Neutrophil (primary cell): ENCODE measurements around the gene MCRS1.

Experiments
- H3K27ac ChIP-seq: fragments of 200-600 bp; sonication (generic); 2 replicates; pipeline ENCODE4 v1.5.1; 2016; ENCODE audit warnings: mild to moderate bottlenecking, moderate library complexity
- H3K27me3 ChIP-seq: fragments of 200-600 bp; sonication (generic); 2 replicates; pipeline ENCODE4 v1.6.0; 2016; ENCODE audit warnings: mild to moderate bottlenecking
- H3K36me3 ChIP-seq: fragments of 200-600 bp; sonication (generic); 2 replicates; pipeline ENCODE4 v1.5.1; 2017
- H3K4me1 ChIP-seq, 2 experiments: fragments of 200-600 bp in 1 of 2; sonication (generic) in 1 of 2; 1 replicate in 1 of 2; 2 replicates in 1 of 2; pipeline versions ENCODE4 v1.5.1 to v1.6.1; 2013 to 2016; ENCODE audit warnings: low read depth in 1 of 2, low read length in 1 of 2, mild to moderate bottlenecking in 1 of 2, moderate library complexity in 1 of 2; ENCODE audit not compliant: control insufficient read depth in 1 of 2, insufficient read depth in 1 of 2
- H3K4me3 ChIP-seq, 2 experiments: fragments of 200-600 bp in 1 of 2; sonication (generic) in 1 of 2; 1 replicate in 1 of 2; 2 replicates in 1 of 2; pipeline ENCODE4 v1.5.1; 2013 to 2016; ENCODE audit warnings: low read depth in 1 of 2, low read length in 1 of 2, mild to moderate bottlenecking in 1 of 2, moderate library complexity in 1 of 2
- H3K9me3 ChIP-seq: fragments of 200-600 bp; sonication (generic); 2 replicates; pipeline ENCODE4 v1.5.1; 2016
- CTCF ChIP-seq: fragments of 200-600 bp; sonication (generic); IDR thresholded peaks from 2 replicates; pipeline ENCODE4 v1.5.1; 2016; ENCODE audit warnings: antibody characterized with exemption

MCRS1 gene

DNA sequence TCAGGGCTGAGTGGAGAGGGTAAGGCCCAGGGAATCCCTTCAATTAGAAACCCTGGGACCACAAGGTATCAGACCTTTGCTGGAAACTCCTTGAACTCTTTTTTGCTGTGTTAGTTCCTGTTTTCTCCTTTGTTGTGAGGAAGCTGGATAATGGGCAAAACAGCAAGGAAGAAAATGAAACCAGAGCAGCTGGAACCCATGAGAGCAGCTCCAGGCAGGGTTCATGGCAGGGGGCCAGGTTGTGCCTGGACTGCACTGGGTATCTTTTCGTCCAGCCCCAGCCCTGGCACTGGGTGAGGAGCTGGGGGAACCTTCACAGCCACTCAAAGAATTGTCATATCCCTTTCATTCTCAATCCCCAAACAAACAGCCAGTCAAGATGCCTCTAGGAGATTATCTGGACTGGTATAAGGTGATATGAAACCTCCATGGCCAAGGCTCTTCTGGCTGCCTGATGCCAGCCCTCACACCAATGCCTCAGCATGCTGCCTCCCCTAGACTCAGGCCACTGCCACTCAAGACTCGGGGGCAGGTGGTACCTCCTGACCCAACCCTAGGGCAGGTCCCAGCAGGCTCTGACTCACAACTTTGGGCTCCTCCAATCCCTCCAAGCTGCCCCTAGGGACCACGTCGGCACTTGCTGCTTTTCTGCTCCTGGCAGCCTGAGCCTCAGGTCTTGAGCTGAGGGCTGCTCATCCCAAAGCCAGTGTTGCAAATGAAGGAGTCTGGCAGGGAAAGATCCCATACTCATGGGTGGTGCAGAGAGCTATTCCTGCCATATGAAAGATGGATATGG is 21.0 kb upstream of the MCRS1 start:
- no peaks in the 10 kb centered on the region for H3K27me3 ChIP-seq
- H3K9me3 ChIP-seq = no peaks in the 10 kb centered on the region
- H3K27ac ChIP-seq = peak overlapping the region; percentile 30
- TF ChIP-seq CTCF = no peak
- no peaks in the 10 kb centered on the region for H3K36me3 ChIP-seq
- H3K4me1 ChIP-seq = peaks cover 4 to 6% of the 10 kb centered on the region in 2 experiments
- H3K4me3 ChIP-seq = no peak overlapping the region

GRCh38 chr12:49588281-49588680 is 20.3 kb upstream of the MCRS1 start:
- Histone ChIP-seq H3K27me3 (no peaks in the 10 kb centered on the region), H3K4me1 (peaks cover 4 to 6% of the 10 kb centered on the region in 2 experiments), H3K36me3 (no peaks in the 10 kb centered on the region), H3K27ac (peak overlapping the region; percentile 30), H3K4me3 (no peak overlapping the region), H3K9me3 (no peaks in the 10 kb centered on the region)
- TF ChIP-seq CTCF = no peak

DNA sequence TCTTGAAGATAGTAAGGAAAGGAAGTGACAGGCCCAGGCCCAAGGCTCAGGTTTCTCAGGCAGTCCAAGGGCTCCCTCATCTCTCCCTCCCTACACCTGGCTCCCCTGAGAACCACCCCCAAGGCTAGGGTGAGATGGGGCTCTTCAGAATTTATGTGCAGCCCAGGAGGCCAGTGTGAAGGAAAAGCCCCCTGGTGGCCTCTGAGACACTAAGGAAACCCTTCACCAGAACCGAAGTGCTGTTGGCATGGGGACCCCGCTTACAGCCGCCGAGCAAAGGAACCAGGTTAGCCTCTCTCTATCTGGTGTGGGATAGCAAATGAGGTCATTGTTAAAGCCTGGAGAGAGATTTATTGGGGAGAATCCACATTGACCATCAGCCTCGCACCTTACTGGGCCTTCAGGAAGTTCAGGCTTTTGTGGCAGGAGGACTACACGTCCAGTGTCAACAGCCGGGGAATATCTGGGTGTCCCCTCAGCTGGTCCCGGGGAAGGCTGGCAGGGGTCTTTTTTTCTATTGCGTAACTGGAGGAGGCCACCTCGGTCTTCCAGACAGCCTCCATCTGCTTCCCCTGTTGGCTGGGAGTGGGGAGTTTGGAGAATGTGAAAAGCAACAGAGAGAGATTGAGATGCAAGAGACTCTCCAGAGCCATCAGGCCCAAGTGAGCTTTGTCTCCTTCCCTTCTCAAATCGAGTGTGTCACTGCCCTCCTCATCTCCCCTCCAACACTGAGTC is 19.4 kb upstream of the MCRS1 start:
- Histone ChIP-seq H3K36me3 (no peaks in the 10 kb centered on the region), H3K4me3 (no peak overlapping the region), H3K27me3 (no peaks in the 10 kb centered on the region), H3K27ac (no peak overlapping the region), H3K9me3 (no peaks in the 10 kb centered on the region), H3K4me1 (peaks cover 4 to 6% of the 10 kb centered on the region in 2 experiments)
- TF ChIP-seq CTCF = no peak

DNA sequence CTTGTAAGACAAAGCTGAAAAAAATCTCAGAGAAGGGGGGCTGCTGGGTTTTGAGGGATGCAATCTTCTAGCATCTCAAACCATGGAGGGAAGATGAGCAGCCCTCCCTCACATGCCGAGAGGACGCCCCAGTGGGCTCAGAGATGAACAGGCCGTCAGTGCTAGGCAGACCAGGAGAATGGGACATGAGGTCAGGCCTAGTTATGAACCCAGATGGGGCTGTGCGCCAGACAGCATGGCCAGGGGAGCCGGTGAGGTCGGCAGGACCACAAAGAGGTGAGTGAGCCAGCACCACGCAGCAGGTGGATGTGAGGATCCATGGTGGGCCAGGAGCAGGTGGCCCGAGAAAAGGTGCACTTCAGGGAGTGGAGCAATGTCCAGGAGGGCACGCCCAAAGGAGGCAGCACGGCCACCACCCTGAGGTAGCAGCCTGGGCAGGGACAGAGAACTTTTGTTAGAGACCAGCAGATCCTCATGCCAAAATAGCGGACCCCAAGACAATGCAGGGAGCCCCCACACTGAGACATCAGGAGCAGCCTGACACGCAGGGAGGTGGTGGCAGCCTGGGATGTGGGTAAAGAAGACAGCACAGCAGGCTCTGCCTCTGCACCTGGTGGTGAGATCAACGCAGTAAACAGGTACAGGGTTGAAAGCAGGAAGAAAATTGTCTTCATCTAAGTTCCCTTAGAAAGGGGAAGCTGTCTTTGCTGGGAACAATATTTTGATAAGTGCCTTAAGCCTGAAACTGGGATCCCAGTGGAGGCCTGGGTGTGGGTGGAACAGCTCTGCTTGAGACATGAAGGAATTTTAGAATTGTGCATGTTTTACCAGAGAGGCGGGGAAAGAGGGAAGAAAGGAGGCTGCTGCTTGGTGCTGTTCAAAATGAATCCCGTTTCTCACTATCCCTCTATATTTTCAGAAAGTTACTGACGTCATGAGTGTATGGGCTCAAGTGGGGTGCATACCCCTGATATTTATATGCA is 17.8 kb upstream of the MCRS1 start:
- Histone ChIP-seq H3K36me3 (no peaks in the 10 kb centered on the region), H3K4me3 (no peak overlapping the region)
- no peak for TF ChIP-seq CTCF

DNA sequence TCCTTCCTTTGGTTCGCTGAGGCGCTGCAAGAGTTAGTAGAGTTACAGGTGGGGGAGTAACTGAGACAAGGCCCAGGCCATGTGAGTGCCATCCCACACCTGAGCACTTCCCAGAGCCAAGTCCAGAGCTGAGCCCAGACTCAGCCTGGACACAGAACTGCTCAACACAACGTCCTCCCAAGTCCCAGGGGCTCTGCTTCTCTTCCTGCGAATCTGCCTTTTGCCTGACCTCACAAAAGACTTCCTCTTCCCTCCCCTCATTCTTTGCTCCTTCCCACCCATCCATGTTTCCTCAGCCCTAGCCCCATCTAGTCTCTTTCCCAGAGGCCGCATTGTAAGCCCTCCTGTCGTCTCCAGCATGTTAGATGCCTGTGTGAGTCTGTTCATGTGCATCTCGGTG is 16.6 kb upstream of the MCRS1 start:
- no peak for TF ChIP-seq CTCF
- no peak overlapping the region for H3K27ac ChIP-seq
- H3K9me3 ChIP-seq = no peaks in the 10 kb centered on the region
- no peaks in the 10 kb centered on the region for H3K27me3 ChIP-seq
- no peak overlapping the region for H3K4me3 ChIP-seq
- H3K4me1 ChIP-seq = peaks cover 4 to 6% of the 10 kb centered on the region in 2 experiments
- no peaks in the 10 kb centered on the region for H3K36me3 ChIP-seq

More for the DNA sequence above, 17.8 kb upstream of the MCRS1 start:
- H3K4me1 ChIP-seq = peaks cover 4 to 6% of the 10 kb centered on the region in 2 experiments
- H3K9me3 ChIP-seq = no peaks in the 10 kb centered on the region
- no peaks in the 10 kb centered on the region for H3K27me3 ChIP-seq
- no peak overlapping the region for H3K27ac ChIP-seq
